H1 (cell line): ENCODE data around the gene VWA1. TPM values are rescaled to one million over a fixed set of nuclear protein-coding genes. Genes with fewer than 3 reads are reported as not detected.

Source experiments
- CTCF ChIA-PET: fragments of 300-600 bp; sonication (Branson Sonifier 250); formaldehyde crosslinking; loops from one replicate; lab custom pipeline; 2021; ENCODE audit not compliant: partially characterized antibody; lab: Charles Lee
- POLR2A ChIA-PET: fragments of 300-600 bp; sonication (Branson Sonifier 250); formaldehyde crosslinking; loops from one replicate; lab custom pipeline; 2021; ENCODE audit warnings: inconsistent platforms; ENCODE audit not compliant: partially characterized antibody; lab: Charles Lee
- DNase-seq, 2 experiments: peaks; one replicate each; pipeline versions ENCODE4 v3.0.0 to v3.0.0-alpha.2; 2010 to 2022; ENCODE audit warnings: low spot score in 2 of 2, low read depth in 1 of 2, mixed read lengths in 1 of 2
- FAIRE-seq: peaks from 2 replicates; lab custom pipeline; 2011; peaks lifted over from hg19 to GRCh38; lab: Jason Lieb, UNC
- H2AFZ ChIP-seq: 2 replicates; pipeline ENCODE4 v1.8.1; 2012; ENCODE audit warnings: low read length, inconsistent platforms
- H2AK5ac ChIP-seq: 2 replicates; pipeline ENCODE4 v1.6.1; 2013; ENCODE audit warnings: low read depth, low read length
- H2BK120ac ChIP-seq: replicated peaks from 2 replicates; pipeline ENCODE3; 2013; ENCODE audit warnings: low read depth, low read length, inconsistent platforms
- H2BK12ac ChIP-seq: 2 replicates; pipeline ENCODE4 v1.6.1; 2013; ENCODE audit warnings: low read depth, low read length
- H2BK15ac ChIP-seq: 2 replicates; pipeline ENCODE4 v1.6.1; 2013; ENCODE audit warnings: low read length
- H2BK20ac ChIP-seq: 2 replicates; pipeline ENCODE4 v1.6.1; 2013; ENCODE audit warnings: low read length
- H2BK5ac ChIP-seq: 2 replicates; pipeline ENCODE4 v1.6.1; 2013; ENCODE audit warnings: low read depth, low read length
- H3K14ac ChIP-seq: 2 replicates; pipeline ENCODE4 v1.6.1; 2013; ENCODE audit warnings: inconsistent platforms; ENCODE audit not compliant: insufficient read length
- H3K18ac ChIP-seq: 2 replicates; pipeline ENCODE4 v1.6.1; 2013; ENCODE audit warnings: low read length; ENCODE audit errors: extremely low read depth
- H3K23ac ChIP-seq: 2 replicates; pipeline ENCODE4 v1.6.1; 2013; ENCODE audit warnings: inconsistent platforms; ENCODE audit not compliant: insufficient read length
- H3K23me2 ChIP-seq: 2 replicates; pipeline ENCODE4 v1.6.1; 2013; ENCODE audit warnings: low read depth, low read length
- H3K27ac ChIP-seq: 2 replicates; pipeline ENCODE4 v1.6.1; 2011; ENCODE audit warnings: low read depth, low read length, inconsistent platforms
- H3K27me3 ChIP-seq, 4 experiments: replicated peaks in 1 of 4; 1 replicate in 1 of 4; 2 replicates in 3 of 4; pipeline versions ENCODE4 v1.6.1 to v1.8.1; 2011 to 2013; ENCODE audit warnings: low read length in 3 of 4, mild to moderate bottlenecking in 3 of 4, inconsistent platforms in 2 of 4, mixed read lengths in 2 of 4, moderate library complexity in 1 of 4; ENCODE audit not compliant: control insufficient read depth in 3 of 4, insufficient read depth in 3 of 4; ENCODE audit errors: extremely low read depth in 1 of 4
- H3K36me3 ChIP-seq, 4 experiments: 2 replicates each; pipeline versions ENCODE4 v1.6.1 to v1.8.1; 2011 to 2013; ENCODE audit warnings: mild to moderate bottlenecking in 4 of 4, low read length in 3 of 4, moderate library complexity in 2 of 4, control low read depth in 1 of 4, inconsistent platforms in 1 of 4; ENCODE audit not compliant: insufficient read depth in 4 of 4, control insufficient read depth in 2 of 4
- H3K4ac ChIP-seq: replicated peaks from 2 replicates; pipeline ENCODE3; 2013; ENCODE audit warnings: low read length, low read depth, mixed read lengths, inconsistent platforms; ENCODE audit not compliant: insufficient read length
- H3K4me1 ChIP-seq, 4 experiments: replicated peaks in 1 of 4; 1 replicate in 1 of 4; 2 replicates in 3 of 4; pipeline versions ENCODE4 v1.6.1 to v1.8.1; 2011 to 2013; ENCODE audit warnings: low read length in 3 of 4, inconsistent platforms in 2 of 4, mixed read lengths in 1 of 4; ENCODE audit not compliant: insufficient read depth in 4 of 4, control insufficient read depth in 3 of 4
- H3K4me2 ChIP-seq, 2 experiments: 2 replicates each; pipeline versions ENCODE4 v1.6.1 to v1.8.1; 2011 to 2013; ENCODE audit warnings: low read depth in 2 of 2, low read length in 2 of 2, control low read depth in 1 of 2, inconsistent platforms in 1 of 2, mild to moderate bottlenecking in 1 of 2; ENCODE audit not compliant: insufficient read depth in 1 of 2
- H3K4me3 ChIP-seq, 4 experiments: fragments of 200-600, 300-600 bp in 1 of 4; sonication (generic), shearing (Covaris generic), sonication (Bioruptor Twin) in 1 of 4; 2 replicates each; pipeline versions ENCODE4 v1.5.1 to v1.8.1; 2011 to 2016; ENCODE audit warnings: low read length in 4 of 4, low read depth in 3 of 4, control low read depth in 2 of 4, inconsistent platforms in 2 of 4, mild to moderate bottlenecking in 2 of 4, mixed read lengths in 1 of 4, moderate library complexity in 1 of 4; ENCODE audit not compliant: insufficient read depth in 2 of 4; ENCODE audit errors: extremely low read depth in 1 of 4
- H3K56ac ChIP-seq: replicated peaks from 2 replicates; pipeline ENCODE3; 2013; ENCODE audit warnings: low read depth, mild to moderate bottlenecking, mixed read lengths, low read length, inconsistent platforms; ENCODE audit not compliant: insufficient read length
- H3K79me1 ChIP-seq: 2 replicates; pipeline ENCODE4 v1.6.1; 2013; ENCODE audit warnings: low read depth, low read length, control low read depth
- H3K79me2 ChIP-seq, 2 experiments: 2 replicates each; pipeline versions ENCODE4 v1.6.1 to v1.8.1; 2012 to 2013; ENCODE audit warnings: low read length in 2 of 2, mild to moderate bottlenecking in 2 of 2, inconsistent platforms in 1 of 2; ENCODE audit not compliant: insufficient read depth in 2 of 2, control insufficient read depth in 1 of 2
- H3K9ac ChIP-seq, 4 experiments: replicated peaks in 1 of 4; 1 replicate in 1 of 4; 2 replicates in 3 of 4; pipeline versions ENCODE4 v1.6.1 to v1.8.1; 2011 to 2013; ENCODE audit warnings: low read depth in 3 of 4, low read length in 3 of 4, control low read depth in 2 of 4, mild to moderate bottlenecking in 2 of 4, moderate library complexity in 2 of 4, inconsistent platforms in 1 of 4; ENCODE audit errors: extremely low read depth in 1 of 4
- H3K9me3 ChIP-seq, 2 experiments: 2 replicates each; pipeline versions ENCODE4 v1.6.1 to v1.8.1; 2012 to 2013; ENCODE audit warnings: mild to moderate bottlenecking in 2 of 2, moderate library complexity in 2 of 2, control low read depth in 1 of 2, inconsistent platforms in 1 of 2, low read depth in 1 of 2, low read length in 1 of 2, mixed read lengths in 1 of 2; ENCODE audit not compliant: insufficient read depth in 2 of 2
- H4K20me1 ChIP-seq, 2 experiments: replicated peaks in 1 of 2; 2 replicates each; pipeline versions ENCODE3 to v1.8.1; 2011 to 2013; ENCODE audit warnings: inconsistent platforms in 2 of 2, low read length in 2 of 2, mild to moderate bottlenecking in 1 of 2; ENCODE audit not compliant: insufficient read depth in 2 of 2, control insufficient read depth in 1 of 2
- H4K5ac ChIP-seq: 2 replicates; pipeline ENCODE4 v1.6.1; 2013; ENCODE audit warnings: low read length, low read depth, mixed read lengths, inconsistent platforms; ENCODE audit not compliant: insufficient read length
- H4K8ac ChIP-seq: 2 replicates; pipeline ENCODE4 v1.8.0; 2013; ENCODE audit warnings: mild to moderate bottlenecking, moderate library complexity, low read length, inconsistent platforms; ENCODE audit not compliant: insufficient read depth; ENCODE audit errors: extremely low read depth
- H4K91ac ChIP-seq: replicated peaks from 2 replicates; pipeline ENCODE3; 2013; ENCODE audit warnings: low read length, mixed read lengths, inconsistent platforms; ENCODE audit not compliant: insufficient read length
- BCL11A ChIP-seq, 2 experiments: IDR thresholded peaks; one replicate each; pipeline ENCODE4 v1.6.1; 2011; ENCODE audit warnings: low read depth in 2 of 2, low read length in 2 of 2, mild to moderate bottlenecking in 2 of 2
- CEBPB ChIP-seq: IDR thresholded peaks from 2 replicates; pipeline ENCODE4 v1.6.1; 2012; ENCODE audit warnings: low read depth, low read length
- CHD1 ChIP-seq: IDR thresholded peaks from 2 replicates; pipeline ENCODE4 v1.6.1; 2012; ENCODE audit warnings: low read depth, low read length, improper control_type of control experiment
- CREB1 ChIP-seq: IDR thresholded peaks from 2 replicates; pipeline ENCODE4 v1.6.1; 2012; ENCODE audit warnings: inconsistent platforms
- YY1 ChIP-seq: IDR thresholded peaks from 2 replicates; pipeline ENCODE4 v1.6.1; 2011; ENCODE audit warnings: low read depth, mild to moderate bottlenecking, low read length
- WGBS, 2 experiments: shearing (Covaris generic) in 1 of 2; methylation state at CpG; one replicate each; pipeline versions ENCODE4 v1.1.6 to v1.1.7; 2013 to 2015; ENCODE audit warnings: low lambda C conversion rate in 2 of 2, mixed read lengths in 2 of 2, inconsistent platforms in 1 of 2, low coverage in 1 of 2, missing lambda C conversion rate in 1 of 2; ENCODE audit not compliant: insufficient replicate concordance in 2 of 2, insufficient coverage in 1 of 2, insufficient read length in 1 of 2; ENCODE audit errors: extremely low coverage in 1 of 2, missing lambda C conversion rate in 1 of 2; 5-methylcytosine and 5-hydroxymethylcytosine counted together
- polyA plus RNA-seq, 7 experiments: library from polyadenylated mRNA; depleted of rRNA in 3 of 7; stranded (reverse) in 5 of 7; unstranded in 2 of 7; fragments of >200 nt in 5 of 7; fragments of 200-250 nt in 2 of 7; gene quantifications; 1 replicate in 5 of 7; 2 replicates in 1 of 7; 4 replicates in 1 of 7; pipeline versions ENCODE4 v1.2.1 to v1.2.3, GENCODE V29; 2011 to 2013; ENCODE audit warnings: missing spikeins in 2 of 7, mixed read lengths in 2 of 7
- total RNA-seq: library from RNA; stranded (reverse); fragmentation: NEBNext Ultra II Directional; extraction: Animal tissue kit (Norgen Biotek cat#: 25700); gene quantifications from 2 replicates; pipeline ENCODE4 v1.2.1, GENCODE V29; 2021
- TF ChIP-seq, protein P1 (sequence below), 3 experiments: IDR thresholded peaks; 1 replicate in 2 of 3; 2 replicates in 1 of 3; pipeline versions ENCODE4 v1.5.1 to v1.6.1; 2011; ENCODE audit warnings: low read length in 3 of 3, mild to moderate bottlenecking in 3 of 3, inconsistent platforms in 2 of 3, low read depth in 1 of 3, moderate library complexity in 1 of 3; ENCODE audit not compliant: insufficient read depth in 1 of 3; ENCODE audit errors: control extremely low read depth in 1 of 3

The VWA1 gene
- total and polyA plus RNA-seq, 2 of the 8 experiments (the other 6 are each of a cell fraction or from before 2014, with no cell fraction given) = 16.0 to 36.6 TPM

DNA sequence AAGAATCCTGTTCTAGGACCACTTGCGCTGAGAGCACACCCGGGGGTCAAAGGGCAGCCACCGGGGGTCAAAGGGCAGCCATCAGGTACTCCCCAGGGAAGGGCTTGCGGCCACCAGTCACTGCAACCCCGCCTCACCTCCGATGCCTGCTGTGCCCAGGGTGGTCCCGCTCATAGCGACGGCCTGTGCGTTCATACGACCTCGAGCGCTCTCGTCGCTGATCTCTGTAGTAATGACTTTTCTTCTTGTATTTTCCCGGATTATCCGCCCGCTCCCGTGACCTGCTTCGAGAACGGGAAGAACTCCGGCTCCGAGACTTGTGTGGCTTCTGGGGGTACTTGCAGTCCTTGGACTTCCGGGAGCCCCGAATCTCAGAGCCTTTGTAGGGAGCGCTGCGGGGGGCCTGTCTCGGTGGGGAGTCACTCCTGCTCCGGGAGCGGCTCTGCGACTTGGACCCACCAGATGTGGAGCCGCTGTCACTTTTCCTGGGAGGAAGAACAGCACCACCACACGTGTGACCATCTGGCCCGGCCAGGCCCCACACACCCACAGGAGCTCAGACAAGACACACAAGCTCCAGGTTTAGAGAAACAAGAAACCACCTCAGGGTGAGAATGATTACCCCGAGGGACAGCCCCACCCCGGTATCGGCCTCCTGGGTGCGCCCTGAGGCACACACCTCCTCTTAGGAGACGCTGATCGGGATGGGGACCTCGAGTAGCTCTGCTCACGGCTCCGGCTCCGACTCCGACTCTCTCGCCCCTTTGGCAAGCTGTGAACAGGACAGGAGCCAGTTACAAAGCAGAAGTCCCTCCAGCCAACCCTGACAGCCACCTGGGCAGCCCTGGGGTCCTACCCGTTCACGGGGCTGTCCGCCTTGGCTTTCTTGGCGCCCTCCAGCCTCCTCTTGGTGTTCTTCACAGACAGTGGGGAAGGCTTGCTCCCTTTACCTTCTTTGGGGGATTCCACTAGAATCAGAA lies 48.1 kb upstream of the VWA1 start:
- H3K36me3 ChIP-seq = peaks cover 45 to 72% (median 60%) of the 10 kb centered on the region in 4 experiments
- H2BK15ac ChIP-seq = no peak overlapping the region
- no peak overlapping the region for H2BK20ac ChIP-seq
- no peak overlapping the region for H2BK5ac ChIP-seq
- no peak overlapping the region for H4K91ac ChIP-seq
- no peaks in the 10 kb centered on the region; the same call in 1 of the 2 replicates for H3K23me2 ChIP-seq
- no peak overlapping the region for H2AK5ac ChIP-seq
- no peak overlapping the region for H3K56ac ChIP-seq
- 96% methylated on average over 42 of the region's 50 CpGs; no CpG with 5 or more reads in 1 of the 2 experiments for WGBS, 2 experiments
- ChIA-PET POLR2A (interaction anchor here (1.3 to 33.4 kb wide), 4 partner anchors 3 to 111 kb away, joined by 3 to 719 read pairs (median 361); partner anchors contain the start of genes AURKAIP1, CCNL2 and MRPL20), CTCF (interaction anchor here (0.9 to 2.7 kb wide), 5 partner anchors 11 to 117 kb away, joined by 3 to 18 read pairs (median 4); partner anchors contain the start of gene CCNL2)
- H3K9me3 ChIP-seq = no peaks in the 10 kb centered on the region
- H3K4me2 ChIP-seq = no peak overlapping the region
- H3K9ac ChIP-seq = no peak overlapping the region
- no peaks in the 10 kb centered on the region; a peak in 2 of 7 replicates for H3K4me1 ChIP-seq
- H4K5ac ChIP-seq = no peak overlapping the region
- H2AFZ ChIP-seq = no peak overlapping the region
- TF ChIP-seq BCL11A (IDR thresholded peaks at IDR 0.05; ENCODE audit: low read depth in 2 of 2, low read length in 2 of 2) (no peak), CREB1 (no peak), CHD1 (no peak), YY1 (no peak), CEBPB (no peak)
- TF ChIP-seq, protein P1, sequence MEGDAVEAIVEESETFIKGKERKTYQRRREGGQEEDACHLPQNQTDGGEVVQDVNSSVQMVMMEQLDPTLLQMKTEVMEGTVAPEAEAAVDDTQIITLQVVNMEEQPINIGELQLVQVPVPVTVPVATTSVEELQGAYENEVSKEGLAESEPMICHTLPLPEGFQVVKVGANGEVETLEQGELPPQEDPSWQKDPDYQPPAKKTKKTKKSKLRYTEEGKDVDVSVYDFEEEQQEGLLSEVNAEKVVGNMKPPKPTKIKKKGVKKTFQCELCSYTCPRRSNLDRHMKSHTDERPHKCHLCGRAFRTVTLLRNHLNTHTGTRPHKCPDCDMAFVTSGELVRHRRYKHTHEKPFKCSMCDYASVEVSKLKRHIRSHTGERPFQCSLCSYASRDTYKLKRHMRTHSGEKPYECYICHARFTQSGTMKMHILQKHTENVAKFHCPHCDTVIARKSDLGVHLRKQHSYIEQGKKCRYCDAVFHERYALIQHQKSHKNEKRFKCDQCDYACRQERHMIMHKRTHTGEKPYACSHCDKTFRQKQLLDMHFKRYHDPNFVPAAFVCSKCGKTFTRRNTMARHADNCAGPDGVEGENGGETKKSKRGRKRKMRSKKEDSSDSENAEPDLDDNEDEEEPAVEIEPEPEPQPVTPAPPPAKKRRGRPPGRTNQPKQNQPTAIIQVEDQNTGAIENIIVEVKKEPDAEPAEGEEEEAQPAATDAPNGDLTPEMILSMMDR (IDR thresholded peaks at IDR 0.05; ENCODE audit: control extremely low read depth in 1 of 3, insufficient read depth in 1 of 3, low read depth in 1 of 3, low read length in 3 of 3) = no peak
- no peak overlapping the region for H4K8ac ChIP-seq
- H3K27ac ChIP-seq = no peak overlapping the region
- H3K4ac ChIP-seq = no peak overlapping the region
- DNase-seq (no peak), FAIRE-seq (no peak)
- no peak overlapping the region for H2BK120ac ChIP-seq
- H3K23ac ChIP-seq = no peak overlapping the region
- no peak overlapping the region for H3K4me3 ChIP-seq
- no peak overlapping the region for H3K14ac ChIP-seq
- no peaks in the 10 kb centered on the region for H3K79me1 ChIP-seq
- no peaks in the 10 kb centered on the region for H3K27me3 ChIP-seq
- H4K20me1 ChIP-seq = peaks cover 2 to 10% of the 10 kb centered on the region in 2 experiments
- H2BK12ac ChIP-seq = no peak overlapping the region
- no peak overlapping the region for H3K18ac ChIP-seq
- H3K79me2 ChIP-seq = 0 out of 4 replicates have a peak, but pooled peaks cover 0 to under 1% of the 10 kb centered on the region in 2 experiments
